ENCODE measurements around the gene CLUH.

CLUH gene

DNA sequence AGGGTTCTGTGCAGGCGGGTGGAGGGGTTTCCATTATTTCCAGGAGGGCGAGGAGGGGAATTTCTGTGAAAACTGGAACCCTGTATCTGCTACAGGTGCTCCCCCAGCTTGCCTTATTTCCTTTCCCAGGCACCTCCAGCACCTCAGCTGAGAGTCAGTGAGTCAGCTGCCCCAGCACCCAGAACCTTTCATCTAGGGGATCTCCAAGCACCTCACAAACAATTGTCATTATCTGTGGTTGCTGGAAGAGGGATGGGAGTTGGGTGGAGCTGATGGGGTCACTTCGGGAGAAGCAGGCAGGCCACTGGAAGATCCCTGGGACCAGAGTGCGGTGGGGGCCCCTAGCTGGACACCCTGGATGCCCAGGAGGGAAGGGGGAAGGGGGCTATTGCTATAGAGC is 10.0 kb upstream of the CLUH start:
- DNase-seq (ENCODE audit: low spot score) = no peak

DNA sequence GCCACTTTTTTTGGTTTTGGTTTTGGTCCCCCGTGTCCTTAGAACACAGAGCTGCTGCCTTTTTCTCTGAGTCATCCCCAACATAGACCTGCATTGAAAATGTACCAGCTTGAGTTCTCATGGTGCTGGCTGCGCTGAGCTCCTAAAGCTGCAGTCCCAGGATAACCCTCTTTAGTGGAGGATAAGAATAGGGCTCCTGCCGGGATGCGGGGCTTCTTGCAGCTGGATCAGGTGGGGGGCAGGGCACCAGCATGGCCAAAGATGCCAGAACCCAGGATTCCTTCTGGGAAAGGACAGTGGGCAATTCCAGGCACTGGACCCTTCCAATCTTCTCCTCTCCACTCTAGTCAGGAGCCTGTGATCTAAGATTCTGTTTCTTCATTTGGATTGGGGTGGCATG is 8.3 kb upstream of the CLUH start:
- no peak for DNase-seq (ENCODE audit: low spot score)

DNA sequence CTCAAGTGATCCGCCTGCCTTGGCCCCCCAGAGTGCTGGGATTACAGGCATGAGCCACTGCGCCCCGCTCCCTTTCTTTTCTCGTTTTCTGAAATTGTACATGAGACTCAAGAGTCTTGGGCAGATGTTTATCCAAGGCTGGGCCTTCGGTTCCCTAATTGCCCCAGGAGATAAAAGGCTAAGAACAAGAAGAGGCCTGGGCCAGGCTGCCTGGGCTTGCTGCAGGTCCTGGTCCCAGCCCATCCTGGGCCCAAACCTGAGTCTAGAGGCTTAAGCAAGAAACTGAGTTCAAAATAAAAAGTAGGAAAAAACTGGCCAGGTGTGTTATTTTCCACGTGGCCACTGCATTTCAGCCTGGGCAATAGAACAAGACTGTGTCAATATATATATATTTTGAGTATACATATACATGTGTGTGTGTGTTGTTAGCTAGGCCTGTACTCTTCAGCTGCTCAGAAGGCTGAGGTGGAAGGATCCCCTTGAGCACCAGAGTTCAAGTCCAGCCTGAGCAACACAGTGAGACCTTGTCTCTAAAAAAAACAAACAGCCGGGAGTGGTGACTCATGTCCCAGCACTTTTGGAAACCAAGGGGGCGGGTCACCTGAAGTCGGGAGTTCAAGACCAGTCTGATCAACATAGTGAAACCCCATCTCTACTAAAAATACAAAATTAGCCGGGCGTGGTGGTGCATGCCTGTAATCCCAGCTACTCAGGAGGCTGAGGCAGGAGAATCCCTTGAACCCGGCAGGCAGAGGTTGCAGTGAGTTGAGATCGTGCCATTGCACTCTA is 6.8 kb upstream of the CLUH start:
- no peak for DNase-seq (ENCODE audit: low spot score)

- DNase-seq (ENCODE audit: low spot score) = no peak
Measured at GRCh38 chr17:2716649-2717048, 5.1 kb upstream of the CLUH start.

- DNase-seq (ENCODE audit: low spot score) = no peak
Measured at GRCh38 chr17:2713881-2714280, 2.3 kb upstream of the CLUH start.

GRCh38 chr17:2712300-2713043 is 908 bp upstream of the CLUH start:
- DNase-seq (ENCODE audit: low spot score) = no peak

DNA sequence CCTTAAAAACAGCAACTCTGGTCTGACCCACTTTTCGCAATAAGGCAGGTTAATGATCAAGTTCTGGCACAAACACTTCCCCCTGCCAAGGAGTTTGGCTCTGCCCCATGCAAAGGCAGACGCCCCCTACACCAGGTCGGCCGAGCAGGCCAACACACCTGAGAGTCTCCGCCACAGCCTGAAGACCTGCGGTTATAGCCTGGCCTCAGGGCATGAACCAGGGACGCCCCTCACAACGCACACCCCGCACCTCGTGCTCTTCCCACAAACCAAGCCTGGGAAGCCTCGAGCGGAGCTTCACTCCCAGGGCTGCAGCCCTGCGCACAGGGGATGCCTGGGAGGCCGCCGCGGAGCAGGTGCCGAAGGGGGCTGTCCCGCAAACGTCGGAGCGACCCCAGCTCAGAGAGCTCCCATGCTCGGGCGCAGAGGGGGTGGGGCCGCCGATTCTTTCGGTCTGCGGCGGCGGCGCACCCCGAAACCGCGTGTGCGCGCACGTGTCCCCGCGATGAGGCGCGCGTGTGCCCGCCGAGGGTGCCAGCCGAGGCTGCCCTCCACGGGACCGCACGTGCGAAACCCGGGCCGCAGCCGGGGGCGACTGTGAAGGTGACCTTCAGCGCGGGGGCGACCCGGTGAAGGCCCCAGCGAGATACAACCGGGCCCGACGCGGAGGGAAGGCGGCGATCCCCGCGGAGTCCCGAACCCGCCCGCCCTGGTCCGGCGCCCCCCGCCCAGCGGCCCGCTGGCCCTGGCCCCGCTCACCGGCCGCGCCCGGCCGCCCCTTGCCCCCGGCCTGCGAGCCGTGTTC is 559 bp downstream of the CLUH start:
- DNase-seq (ENCODE audit: low spot score) = peak; percentile 20

DNA sequence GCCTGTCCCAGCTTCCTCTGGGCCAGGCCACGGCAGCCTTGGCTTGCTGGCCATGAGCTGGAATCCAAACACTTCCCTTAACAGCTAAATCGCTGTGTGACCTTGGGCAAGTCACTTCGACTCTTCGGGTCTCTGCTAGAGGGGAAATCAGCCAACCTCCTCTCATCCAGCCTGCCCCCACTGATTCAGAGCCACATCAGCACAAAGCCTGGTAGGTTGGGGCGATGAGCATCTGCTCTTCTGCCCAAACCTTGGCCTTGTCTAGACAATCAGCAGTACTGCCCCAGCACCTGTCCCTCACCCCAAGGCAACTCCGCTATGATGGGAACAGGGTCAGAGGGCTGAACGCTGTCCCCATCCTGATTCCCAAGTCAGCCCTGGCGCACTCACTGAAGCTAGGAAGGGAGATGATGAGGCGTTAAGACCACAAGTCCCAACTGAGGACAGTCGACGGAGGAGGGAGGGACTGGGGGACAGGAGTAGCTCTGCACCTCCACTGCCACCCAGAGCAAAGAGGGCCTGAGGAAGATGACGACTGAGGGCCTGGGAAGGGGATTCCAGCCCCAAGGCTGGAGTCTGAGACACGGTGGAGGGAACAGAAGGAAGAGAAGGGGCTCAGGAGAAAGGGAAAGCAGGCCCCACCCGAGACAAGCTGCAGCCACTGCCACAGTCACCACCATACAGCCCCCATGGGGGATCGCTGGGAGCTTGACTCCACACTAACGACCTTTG is 1.3 kb downstream of the CLUH start:
- DNase-seq (ENCODE audit: low spot score) = no peak

DNA sequence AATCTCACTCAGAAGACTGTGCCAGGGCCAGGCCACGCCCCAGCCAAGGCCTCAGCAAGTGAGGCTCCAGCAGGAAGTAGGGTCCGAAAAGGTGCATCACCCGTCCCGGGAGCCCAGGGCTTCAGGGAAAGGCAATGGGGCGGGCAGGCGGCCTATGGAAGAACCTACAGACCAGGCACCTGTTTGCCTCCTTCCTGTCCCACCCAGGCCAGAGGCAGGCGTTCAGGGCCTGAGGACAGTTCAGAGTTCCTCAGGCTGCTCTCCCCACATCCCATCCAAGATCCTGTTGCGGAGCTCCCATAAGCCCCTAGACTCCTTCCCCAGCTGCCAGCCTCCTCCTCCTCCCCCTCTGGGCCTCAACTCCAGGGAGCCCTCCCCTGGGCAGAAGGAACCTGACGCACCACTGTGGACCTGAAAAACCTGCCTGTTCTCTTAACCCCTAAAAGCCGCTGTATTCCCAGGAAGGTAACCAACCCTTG is 2.3 kb downstream of the CLUH start:
- DNase-seq (ENCODE audit: low spot score) = no peak

DNA sequence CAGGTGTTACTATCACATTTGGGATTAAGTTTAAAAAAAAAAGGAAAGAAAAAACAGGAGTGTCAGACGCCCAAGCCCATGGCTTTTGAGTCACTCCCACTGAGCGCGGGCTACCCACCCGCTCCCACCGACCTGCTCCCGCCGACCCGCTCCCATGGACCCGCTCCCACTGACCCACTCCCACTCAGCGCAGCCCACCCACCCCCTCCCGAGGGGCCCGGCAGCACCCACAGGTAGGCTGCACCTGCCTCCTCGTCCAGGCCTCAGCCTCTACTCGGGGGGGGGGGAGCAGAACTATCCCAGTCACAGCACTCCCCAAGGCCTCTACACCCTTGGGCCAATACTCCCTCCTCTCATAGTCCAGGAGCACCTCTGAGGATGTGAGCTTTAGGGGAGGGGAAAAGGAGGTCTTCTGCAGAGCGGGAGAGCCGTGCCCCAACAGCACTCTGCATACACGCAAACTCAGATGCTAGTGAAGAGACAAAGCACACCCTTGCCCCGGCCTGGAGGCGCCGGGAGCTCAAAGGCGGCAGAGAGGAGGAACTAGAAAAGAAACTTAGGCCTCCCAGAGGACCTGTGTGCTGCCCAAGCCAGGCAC is 2.9 kb downstream of the CLUH start:
- no peak for DNase-seq (ENCODE audit: low spot score)

DNA sequence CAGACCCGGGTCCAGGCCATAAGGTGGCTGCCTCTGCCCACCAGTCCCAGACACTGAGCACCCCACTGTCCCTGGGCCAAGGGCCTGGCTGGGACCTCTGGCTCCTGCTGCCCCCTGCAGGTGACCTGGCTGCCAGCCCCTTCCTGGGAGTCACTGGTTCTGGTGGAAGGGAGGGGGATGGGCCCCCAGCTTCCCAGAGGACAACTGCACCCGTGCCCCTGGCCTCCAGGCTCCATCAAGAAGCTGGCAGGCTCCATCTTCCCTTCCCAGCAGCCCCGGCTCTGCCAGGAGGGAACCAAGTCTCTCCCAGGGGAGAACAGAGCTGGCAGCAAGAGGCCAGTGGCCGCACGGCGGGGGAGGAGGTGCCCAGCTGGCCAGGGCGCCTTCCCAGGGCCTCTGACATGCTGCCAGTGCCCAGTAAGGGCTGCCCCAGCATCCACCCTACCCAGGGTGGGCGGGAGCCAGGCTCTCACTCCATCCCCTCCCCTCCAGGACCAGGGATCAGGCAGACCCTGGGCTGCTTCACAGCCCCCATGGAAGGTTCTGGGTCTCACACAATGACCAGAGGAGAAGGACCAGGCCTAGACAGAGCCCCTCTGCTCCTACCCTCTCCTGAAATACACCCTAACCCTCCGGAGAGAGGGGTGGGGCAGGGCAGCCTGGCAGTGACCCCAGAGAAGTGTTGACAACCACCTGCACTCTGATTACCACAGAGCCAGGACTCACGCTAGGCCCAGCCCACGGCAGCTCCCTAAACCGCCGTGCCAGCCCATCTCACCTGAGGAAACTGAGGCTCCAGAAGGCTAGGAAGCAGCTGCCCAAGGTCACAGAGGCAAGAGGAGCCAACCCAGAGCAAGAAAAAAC is 3.6 kb downstream of the CLUH start:
- DNase-seq (ENCODE audit: low spot score) = peak; percentile 24

DNA sequence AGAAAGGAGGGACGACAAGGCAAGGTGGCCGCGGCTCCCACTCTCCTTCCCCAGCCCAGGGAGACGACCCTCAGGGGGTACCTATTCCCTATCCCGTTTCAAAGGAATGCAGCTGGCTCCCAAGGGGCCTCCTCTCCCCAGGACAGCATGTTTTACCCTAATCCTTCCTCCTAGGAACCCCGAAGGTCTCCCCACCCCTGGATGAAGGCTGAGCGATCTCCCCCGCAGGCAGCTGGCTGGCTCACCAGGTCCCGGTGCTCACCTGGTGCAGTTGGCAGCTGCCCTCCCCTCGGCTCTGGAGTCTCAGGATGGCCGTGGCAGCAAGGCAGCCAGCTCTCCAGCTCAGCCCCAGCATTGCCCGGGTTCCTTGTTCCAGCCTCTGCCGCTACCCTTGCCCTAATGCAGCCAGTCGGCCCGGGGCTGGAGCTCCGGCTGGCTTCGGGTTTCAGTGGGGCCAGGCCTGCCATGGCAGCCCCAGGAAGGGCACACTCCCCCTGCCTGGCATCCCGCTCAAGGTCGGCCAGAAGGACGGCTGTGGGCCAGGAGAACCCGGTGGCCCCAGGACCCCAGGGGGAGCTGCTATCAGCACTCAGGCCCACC is 4.6 kb downstream of the CLUH start:
- DNase-seq (ENCODE audit: low spot score) = no peak

DNA sequence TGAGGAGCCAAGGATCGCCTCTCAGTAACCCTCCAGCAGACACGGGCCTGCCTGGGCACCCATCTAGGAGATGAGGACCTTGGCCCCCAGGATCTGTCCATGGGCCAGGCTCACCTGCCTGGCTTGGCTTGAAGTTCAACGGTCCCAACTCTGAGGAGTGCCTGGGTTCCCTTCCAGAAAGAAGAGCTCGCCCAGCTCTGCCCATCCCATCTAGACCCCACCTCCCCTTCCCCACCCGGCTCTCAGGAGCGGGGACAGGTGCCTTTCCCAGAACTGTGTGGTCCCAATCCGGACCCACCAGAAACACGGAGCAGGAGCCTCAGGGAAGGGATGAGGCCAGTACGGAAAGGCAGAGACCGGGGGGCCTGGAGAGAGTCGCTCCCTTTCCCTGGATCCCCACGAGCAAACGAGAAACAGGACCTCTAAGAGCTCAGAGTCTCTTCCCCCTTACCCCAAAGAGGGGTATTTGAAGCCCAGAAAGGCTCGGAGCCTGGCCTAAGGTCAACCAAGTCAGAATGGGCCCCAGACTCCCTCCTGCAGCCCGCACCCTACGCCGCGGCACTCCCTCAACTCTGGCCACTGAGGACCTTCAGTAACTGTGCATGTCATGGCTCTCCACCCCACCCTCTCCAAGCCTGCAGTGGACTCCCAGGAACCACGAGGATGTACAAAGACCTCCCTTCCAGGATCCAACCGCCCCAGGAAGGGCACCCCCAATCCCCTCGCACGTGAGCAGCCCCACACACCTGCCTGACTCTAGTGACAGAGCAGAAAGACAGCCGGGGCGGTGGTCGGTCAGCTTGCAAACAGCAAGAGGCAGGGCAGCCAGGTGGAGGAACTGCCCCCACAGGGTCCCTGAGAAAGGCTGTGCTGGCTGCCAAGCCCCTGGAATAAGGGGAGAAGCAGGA is 5.4 kb downstream of the CLUH start:
- no peak for DNase-seq (ENCODE audit: low spot score)

DNA sequence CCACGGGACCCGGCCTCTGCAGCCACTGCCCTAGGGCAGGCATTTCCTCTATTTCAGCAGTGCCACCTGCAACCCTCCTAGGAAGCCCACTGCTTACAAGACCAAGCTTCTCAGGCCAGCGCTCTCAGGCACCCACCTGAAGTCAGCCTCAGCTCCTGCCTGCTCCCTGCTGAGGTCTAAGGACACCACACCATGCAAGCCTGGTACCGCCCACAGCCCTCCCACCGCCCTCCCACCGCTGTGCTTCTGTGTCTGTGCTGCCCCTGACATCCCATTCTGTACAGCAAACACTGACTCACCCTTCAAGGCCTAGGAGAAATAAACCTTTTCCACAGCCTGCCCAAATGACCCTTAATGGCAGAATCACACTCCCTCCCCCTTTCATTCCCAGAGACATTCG is 6.3 kb downstream of the CLUH start:
- no peak for DNase-seq (ENCODE audit: low spot score)

GRCh38 chr17:2704890-2705248 is 6.7 kb downstream of the CLUH start:
- DNase-seq (ENCODE audit: low spot score) = no peak

DNA sequence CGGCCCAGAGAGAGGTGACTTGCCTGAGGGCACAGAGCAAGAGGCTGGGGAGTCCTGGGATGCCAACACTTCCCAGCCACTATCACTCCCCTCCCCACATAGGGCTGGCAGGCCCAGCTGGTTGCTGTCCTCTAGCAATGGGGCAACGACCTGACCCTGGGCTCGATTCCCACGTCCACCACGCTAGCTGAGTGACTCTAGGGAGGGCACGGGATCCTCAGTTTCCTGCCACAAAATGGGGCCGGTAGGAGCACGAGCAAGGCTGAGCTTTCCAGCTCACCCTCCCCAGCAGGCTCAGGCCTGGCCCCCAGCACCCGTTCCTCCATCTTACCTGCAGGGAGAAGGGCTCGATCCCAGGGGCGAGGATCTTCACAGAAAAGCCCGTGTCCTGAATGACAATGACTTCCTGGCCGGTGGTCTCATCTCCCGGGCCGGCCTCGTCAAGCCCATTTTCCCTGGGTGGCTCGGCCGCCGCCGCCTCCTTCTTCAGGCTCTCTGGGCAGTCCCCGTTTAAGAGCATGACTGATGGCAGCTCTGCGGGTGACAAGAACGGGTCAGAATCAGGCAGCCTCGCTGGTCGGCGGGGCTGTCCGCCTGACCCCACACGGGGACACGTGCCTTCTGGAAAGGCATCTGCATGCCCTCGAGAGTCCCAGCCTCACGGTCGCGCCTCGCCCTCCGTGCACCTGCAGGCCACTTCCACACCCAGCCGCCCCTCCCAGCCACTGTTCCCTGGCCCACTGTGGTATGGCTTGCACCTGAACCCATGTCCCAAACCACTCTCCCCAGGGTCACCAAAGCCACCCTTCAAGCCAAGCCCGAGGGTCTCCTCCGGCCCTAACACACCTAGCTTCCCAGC is 7.3 kb downstream of the CLUH start:
- DNase-seq (ENCODE audit: low spot score) = no peak

DNA sequence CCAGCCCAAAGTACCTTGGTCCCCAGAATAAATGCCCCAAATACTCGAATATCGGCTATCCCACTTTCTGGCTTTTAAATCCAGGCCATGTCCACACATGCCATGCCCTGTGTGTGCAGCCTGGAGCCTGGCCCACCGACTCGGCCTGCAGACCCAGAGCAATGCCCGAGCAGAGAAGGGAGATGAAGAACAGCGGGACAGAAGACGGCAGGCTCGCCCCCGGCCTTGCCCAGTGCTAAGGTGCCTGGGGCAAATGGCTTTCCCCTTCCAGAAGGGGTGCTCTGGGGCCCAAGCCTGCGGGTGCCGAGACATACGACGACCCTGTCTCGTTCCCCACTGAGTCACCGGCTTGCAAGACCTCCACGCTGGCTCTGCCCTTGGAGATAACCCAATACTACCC is 8.0 kb downstream of the CLUH start:
- no peak for DNase-seq (ENCODE audit: low spot score)

DNA sequence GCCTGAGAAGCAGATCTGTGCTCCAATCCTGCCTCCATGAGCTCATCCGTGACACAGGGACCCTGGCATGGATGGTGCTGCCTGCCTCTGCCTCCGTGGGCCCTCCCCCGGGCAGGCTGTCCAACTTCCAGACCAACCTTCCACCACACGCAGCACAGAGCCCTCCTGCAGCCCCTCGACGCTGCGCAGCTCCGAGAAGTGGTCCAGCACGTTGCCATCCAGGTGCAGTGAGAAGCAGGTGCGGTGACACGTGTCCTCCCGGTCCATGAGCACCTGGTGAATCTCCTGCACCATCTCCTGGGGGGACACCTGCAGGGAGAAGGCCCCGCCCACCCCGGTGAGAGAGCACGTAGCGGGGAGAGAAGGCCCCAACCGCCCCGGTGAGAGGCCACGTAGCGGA is 8.4 kb downstream of the CLUH start:
- no peak for DNase-seq (ENCODE audit: low spot score)

Measured in hematopoietic multipotent progenitor cell treated with erythropoietin and hydrocortisone succinate and interleukin-3 and kit ligand, for 17 days (in vitro differentiated cells).